LHCN-M2 (cell line): ENCODE measurements around the gene ZNF366. TPM values are rescaled to one million over a fixed set of nuclear protein-coding genes. Genes with fewer than 3 reads are reported as not detected.

Source experiments
- DNase-seq: peaks from one replicate; pipeline ENCODE4 v3.0.0-alpha.2; 2012; ENCODE audit warnings: low read depth
- total RNA-seq: library from RNA; depleted of rRNA; stranded (reverse); fragments of >200 nt; gene quantifications from 2 replicates; pipeline ENCODE4 v1.2.3, GENCODE V29; 2014

Gene ZNF366
- total RNA-seq, 1 experiment from 2014 or later = 0.23 TPM

DNA sequence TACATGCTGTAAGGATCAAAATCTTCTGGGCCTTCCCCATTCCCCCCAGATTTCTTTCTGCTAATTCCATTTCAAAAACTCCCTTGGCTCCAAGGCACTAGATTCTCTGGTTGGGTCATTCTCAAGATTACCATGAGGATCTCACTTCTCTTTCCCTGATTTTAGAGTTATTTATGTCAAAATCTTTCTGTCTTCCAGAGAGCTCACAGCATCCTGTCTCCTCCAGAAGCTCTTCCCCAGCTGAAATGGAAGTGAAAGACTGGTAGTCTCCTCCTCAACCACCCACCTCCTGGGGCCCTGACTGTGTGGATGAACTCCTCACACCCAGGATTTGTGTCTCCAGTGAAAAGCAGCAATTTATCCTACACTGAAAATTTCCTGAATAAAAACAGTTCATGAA, 11.9 kb upstream of the ZNF366 start:
- DNase-seq = no peak

GRCh38 chr5:72518001-72518683, 10.9 kb upstream of the ZNF366 start:
- DNase-seq = peak; percentile 99

GRCh38 chr5:72516916-72517315, 9.7 kb upstream of the ZNF366 start:
- no peak for DNase-seq

DNA sequence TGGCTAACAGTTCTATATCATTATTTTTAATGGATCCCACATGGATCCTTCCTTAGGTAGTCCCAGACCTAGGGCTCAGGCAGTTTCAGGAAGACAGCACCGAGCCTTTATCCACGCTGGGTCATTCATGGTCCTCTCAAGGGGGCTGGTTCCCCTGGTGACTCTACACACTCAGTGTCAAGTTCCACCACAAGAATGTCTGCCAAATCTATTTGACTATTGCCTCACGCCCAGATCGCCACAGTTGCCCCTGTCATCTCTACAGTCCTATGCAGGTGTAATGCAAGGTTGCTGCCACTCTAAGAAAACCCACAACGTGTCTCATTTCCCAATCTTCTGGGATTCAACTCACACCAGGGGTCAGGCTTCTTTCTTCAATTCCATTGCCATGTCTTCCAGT, 8.0 kb upstream of the ZNF366 start:
- peak; percentile 74 for DNase-seq

- DNase-seq = no peak
Observed at GRCh38 chr5:72512593-72512860, 5.3 kb upstream of the ZNF366 start.

- peak; percentile 72 for DNase-seq
Observed at GRCh38 chr5:72511774-72512592, 4.8 kb upstream of the ZNF366 start.

DNA sequence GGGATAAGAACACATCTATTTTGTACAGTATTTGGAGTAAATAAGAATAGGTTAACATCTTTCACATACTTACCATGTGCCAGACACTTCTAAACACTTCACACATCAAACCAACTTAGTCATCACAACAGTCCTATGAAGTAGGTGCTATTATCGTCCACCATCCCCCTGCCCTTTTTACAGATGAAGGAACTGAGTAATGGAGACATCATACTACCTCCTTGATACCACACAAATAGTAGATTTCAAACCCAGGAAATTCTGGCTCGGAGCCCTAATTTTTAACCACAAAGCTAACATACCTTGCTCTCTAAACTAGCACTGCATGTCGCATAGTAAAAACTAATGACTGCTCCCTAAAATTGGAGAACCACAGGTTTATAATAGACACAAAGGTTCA, 4.2 kb upstream of the ZNF366 start:
- peak; percentile 68 for DNase-seq

DNA sequence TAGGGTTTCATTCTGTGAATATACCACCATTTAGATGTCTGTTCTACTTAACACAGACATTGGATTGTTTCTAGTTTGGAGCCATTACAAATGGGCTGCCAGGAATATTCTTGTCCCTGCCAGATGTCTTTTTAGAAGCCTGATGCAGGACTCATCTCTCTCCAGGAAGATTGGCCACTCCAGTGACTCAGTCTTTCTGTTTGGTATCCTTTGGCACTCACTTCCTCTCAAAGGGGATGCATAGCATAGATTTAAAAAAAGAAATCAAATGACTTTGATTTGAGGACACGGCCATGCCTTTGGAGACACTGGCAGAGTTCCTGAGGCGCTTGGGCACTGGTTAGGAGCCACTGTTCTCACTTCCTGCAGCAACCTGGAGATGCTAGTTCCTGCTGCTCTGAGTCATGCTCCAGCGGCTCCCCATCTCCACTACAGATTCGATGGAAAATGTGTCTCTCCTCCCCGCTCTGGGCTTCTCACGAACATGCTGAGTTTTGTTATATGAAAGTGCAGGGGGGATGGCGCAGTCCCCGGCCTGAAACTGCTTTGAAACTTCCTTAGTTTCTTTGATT, 3.5 kb upstream of the ZNF366 start:
- DNase-seq = peak; percentile 87

- no peak for DNase-seq
Observed at GRCh38 chr5:72509401-72509800, 2.2 kb upstream of the ZNF366 start.

DNA sequence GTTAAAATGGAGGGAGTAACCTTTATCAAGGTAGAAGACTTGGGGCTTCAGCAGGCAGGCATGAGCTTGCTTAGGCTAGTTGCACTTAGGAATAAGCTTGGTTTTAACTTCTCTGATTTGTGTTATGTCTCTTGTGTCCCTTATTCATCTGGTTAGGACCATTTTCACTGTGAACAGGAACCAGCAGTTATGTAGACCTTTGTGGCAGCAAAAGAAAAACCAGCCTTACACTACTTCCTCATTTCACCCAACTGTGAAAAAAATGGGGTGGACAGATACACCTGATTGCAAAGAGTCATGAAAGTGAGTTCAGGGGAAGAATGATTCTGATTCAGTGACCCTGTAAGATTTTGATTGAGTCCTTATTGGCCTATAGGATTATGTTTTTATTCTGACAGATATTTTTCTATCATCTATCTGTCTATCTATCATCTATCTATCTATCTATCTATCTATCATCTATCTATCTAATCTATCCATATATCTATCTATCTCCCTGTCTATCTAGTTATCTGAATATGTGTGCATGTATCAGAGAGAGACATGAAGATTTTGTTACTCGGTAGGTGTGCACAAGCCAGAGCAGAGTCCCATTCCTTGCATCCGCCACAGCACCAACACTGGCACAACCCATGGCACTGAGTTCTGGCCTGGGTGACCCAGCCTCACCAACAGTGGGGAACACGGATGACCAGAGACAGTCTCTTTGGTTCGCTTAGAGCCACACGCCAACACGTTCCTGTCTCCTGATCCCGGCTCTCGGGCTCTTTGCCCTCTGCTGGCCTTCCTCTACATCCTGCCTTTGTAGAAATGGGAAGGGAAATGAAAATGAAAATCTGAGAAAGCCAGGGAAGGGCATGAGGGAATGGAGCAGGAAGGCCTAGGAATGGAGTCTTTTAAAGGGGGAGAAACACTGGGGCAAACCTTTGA, 1.3 kb upstream of the ZNF366 start:
- DNase-seq = no peak

- no peak for DNase-seq
Observed at GRCh38 chr5:72507907-72508238, 663 bp upstream of the ZNF366 start.

DNA sequence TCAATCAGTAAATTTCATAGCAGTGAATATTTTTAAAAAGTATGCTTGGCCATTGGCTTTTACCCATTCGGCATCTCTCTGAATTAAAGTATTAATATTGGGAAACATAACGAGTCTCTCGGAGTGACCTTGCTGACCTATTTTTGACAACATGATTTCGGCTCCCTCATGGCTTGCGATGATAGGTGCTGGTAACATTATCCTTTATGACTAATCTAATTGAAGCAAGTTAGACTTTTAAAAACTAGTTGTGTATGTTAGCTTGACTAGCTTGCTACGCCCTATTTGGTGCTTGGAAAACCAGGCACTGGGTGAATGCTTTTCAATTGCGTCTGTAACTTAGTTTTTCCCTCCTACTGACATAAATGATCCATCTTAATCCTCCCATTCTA, 1.1 kb downstream of the ZNF366 start:
- no peak for DNase-seq

GRCh38 chr5:72505539-72506157, 1.6 kb downstream of the ZNF366 start:
- no peak for DNase-seq

DNA sequence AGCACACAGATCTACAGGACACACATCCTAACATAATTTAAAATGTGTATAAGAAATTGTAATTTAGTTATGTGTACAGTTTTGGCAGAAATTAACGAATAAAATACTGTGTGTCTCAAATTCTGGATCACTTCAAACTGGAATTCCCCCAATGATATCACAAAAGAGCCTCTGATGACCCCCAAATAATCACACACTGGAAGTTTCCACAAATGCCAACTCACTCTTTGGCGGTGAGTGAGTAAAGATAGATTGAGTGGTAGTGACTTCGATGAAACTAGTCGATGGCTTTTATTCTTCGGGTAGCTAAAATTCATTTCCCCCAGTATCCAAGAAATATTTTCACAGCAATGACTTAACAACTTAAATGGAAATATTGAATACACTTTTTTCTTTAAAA, 2.2 kb downstream of the ZNF366 start:
- DNase-seq = no peak

- DNase-seq = peak; percentile 65
Observed at GRCh38 chr5:72503888-72504491, 3.2 kb downstream of the ZNF366 start.

GRCh38 chr5:72501488-72501887, 5.7 kb downstream of the ZNF366 start:
- DNase-seq = peak; percentile 40

DNA sequence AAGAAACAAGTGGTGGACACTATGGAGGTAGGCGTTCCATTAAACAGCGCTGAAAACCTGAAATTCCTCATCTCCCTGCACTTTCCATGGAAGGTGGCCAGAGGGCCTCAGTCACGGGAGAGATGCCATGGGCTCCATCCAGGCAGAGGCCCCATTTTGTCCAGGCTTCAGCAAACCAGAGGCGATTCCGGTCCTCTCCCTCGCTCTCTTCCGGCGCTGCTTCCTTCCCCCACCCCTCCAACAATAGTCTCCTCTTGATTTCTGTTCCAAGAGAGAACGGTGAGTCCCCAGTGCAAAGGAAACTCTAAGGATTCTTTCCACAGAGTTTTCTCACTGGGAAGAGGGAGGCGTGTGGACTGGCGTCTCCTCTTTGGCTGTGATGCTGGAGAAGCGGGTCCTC, 7.5 kb downstream of the ZNF366 start:
- DNase-seq = no peak

DNA sequence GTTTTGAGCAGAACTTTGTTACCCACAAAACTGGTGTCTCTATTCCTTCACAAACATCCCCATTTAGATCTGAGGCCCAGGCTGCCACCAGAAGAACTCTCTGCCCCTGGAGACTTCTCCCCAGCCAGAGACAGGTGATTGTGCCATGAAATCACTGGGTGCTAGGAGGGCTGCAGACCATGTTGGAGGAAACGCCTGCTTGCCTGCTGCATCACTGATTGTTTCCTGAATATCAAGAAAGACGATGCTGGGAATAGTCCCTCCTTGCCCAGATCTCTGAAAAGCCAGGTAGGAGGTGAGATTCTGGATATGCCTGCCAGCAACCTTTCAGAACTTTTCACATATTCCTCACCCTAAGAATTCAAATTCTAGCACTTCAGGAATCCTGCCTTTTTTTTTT, 8.1 kb downstream of the ZNF366 start:
- no peak for DNase-seq

GRCh38 chr5:72498284-72498683, 8.9 kb downstream of the ZNF366 start:
- peak; percentile 64 for DNase-seq

GRCh38 chr5:72497823-72498222, 9.4 kb downstream of the ZNF366 start:
- no peak for DNase-seq

- no peak for DNase-seq
Observed at GRCh38 chr5:72495410-72495809, 11.8 kb downstream of the ZNF366 start.
